HUES6 (cell line): ENCODE data around the gene ADAM22.

Experiments
- H3K27ac ChIP-seq: 2 replicates; pipeline ENCODE4 v1.7.0; 2013; ENCODE audit warnings: low read depth, mild to moderate bottlenecking, low read length, inconsistent platforms
- H3K27me3 ChIP-seq: 2 replicates; pipeline ENCODE4 v1.6.1; 2013; ENCODE audit warnings: low read length; ENCODE audit not compliant: control insufficient read depth, insufficient read depth
- H3K36me3 ChIP-seq: 2 replicates; pipeline ENCODE4 v1.6.1; 2013; ENCODE audit warnings: low read length; ENCODE audit not compliant: control insufficient read depth, insufficient read depth
- H3K4me1 ChIP-seq: 2 replicates; pipeline ENCODE4 v1.6.1; 2013; ENCODE audit warnings: low read length; ENCODE audit not compliant: control insufficient read depth, insufficient read depth
- H3K4me3 ChIP-seq: 2 replicates; pipeline ENCODE4 v1.5.1; 2013; ENCODE audit warnings: low read depth, low read length
- H3K9ac ChIP-seq: one replicate; pipeline ENCODE4 v1.6.1; 2013; ENCODE audit warnings: mild to moderate bottlenecking, low read length
- H3K9me3 ChIP-seq: 2 replicates; pipeline ENCODE4 v1.6.1; 2013; ENCODE audit warnings: low read depth, low read length; ENCODE audit not compliant: control insufficient read depth, insufficient read depth

The ADAM22 gene

DNA sequence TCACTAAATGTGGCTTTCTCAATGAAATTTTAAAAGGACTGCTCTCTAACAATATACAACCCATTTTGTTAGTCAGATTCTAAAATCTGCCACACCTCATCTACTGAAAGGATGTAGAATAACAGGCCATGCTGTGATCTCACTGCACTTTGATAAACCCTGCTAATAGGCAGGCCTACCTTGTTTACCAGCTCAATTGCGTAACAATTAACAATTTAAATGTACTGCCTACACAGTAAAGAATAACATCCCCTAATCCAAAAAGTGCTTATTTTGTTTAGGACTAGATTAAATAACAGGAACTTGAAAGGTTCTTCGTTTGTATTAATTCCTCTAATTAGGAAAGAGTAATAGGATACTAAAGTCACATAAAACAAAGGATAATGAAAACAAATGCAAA, 281.2 kb downstream of the ADAM22 start:
- Histone ChIP-seq H3K4me3 (no peak overlapping the region), H3K36me3 (peaks cover 41% of the 10 kb centered on the region), H3K27ac (no peak overlapping the region), H3K9me3 (no peaks in the 10 kb centered on the region), H3K9ac (no peak overlapping the region), H3K27me3 (no peaks in the 10 kb centered on the region), H3K4me1 (peaks cover 24% of the 10 kb centered on the region)

DNA sequence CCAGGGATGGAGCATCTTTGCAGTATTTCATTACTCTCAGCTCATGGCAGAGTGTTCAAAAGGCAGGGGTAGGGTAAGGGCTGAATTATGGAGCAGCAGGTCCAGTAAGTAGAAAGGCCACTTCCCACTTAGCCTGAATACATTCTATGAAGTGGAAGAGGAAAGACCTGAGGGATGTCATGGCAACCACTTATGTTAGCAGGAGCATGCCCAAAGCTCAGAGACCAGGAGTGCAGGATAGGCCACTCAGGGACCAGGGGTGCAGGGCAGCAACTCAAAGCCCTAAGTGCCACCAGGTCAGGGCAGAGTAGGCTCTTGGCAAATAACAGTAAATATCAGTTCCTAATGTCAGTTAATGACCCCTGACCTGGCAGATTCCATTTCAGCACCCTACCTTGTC, 282.2 kb downstream of the ADAM22 start:
- peaks cover 36% of the 10 kb centered on the region for H3K36me3 ChIP-seq
- H3K27ac ChIP-seq = no peak overlapping the region
- H3K4me3 ChIP-seq = no peak overlapping the region
- H3K9me3 ChIP-seq = no peaks in the 10 kb centered on the region
- peaks cover 29% of the 10 kb centered on the region for H3K4me1 ChIP-seq
- H3K27me3 ChIP-seq = no peaks in the 10 kb centered on the region
- no peak overlapping the region for H3K9ac ChIP-seq

DNA sequence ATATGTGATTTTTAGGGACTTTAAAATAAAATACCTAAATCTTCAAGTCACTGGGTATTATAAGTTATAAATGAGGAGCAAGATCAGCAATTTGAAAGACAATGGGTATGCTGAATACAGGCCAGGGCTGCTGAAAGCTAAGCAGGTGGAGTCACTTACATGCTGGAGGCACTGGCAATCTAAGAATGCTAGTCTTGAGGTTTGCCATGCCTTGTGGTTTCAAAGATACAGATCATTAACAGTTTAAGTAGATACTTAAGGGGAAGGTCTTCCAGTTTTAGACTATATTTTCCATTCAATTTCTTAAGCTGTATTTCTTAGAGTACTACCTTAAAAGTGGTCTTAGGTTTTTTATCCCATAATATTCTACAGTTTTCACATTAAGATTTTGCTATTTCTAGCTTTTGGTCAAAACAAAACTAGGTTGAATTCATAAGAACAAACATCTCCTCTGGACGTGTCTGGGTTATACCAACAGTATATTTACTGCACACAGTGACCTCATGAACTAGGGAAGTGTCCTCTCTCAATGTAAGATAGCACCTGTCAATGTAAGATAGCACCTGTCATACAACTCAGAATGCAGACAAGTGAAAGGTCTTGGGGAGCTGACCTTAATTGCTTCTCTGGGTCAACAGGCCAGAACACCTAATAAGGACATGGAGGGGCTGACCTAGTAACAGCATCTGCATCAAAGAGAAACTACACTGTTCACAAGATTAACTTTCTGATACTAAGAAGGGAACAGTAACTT, 283.8 kb downstream of the ADAM22 start:
- Histone ChIP-seq H3K36me3 (peaks cover 24% of the 10 kb centered on the region), H3K27me3 (no peaks in the 10 kb centered on the region), H3K27ac (no peak overlapping the region), H3K9me3 (no peaks in the 10 kb centered on the region), H3K4me1 (peaks cover 30% of the 10 kb centered on the region), H3K4me3 (peak overlapping the region; percentile 62), H3K9ac (no peak overlapping the region)

DNA sequence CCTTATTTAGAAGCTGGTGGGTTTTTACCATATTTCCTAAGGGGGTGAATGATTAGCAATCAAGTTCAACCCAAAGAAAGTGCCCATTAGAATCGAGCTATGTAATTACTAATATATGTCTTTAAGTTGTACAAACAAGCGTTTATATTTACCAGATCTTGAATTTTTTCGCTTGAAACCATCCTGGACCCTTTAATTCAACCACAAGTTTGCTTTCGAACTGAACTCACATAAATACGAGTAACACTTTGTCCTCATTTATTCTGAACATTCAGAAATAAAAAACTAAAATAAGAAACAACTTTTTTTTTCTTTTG, 284.3 kb downstream of the ADAM22 start:
- no peaks in the 10 kb centered on the region for H3K27me3 ChIP-seq
- peak overlapping the region; percentile 62 for H3K4me3 ChIP-seq
- H3K4me1 ChIP-seq = peaks cover 30% of the 10 kb centered on the region
- no peak overlapping the region for H3K9ac ChIP-seq
- H3K27ac ChIP-seq = no peak overlapping the region; the same call in 1 of the 2 replicates
- peaks cover 18% of the 10 kb centered on the region for H3K36me3 ChIP-seq
- H3K9me3 ChIP-seq = no peaks in the 10 kb centered on the region

DNA sequence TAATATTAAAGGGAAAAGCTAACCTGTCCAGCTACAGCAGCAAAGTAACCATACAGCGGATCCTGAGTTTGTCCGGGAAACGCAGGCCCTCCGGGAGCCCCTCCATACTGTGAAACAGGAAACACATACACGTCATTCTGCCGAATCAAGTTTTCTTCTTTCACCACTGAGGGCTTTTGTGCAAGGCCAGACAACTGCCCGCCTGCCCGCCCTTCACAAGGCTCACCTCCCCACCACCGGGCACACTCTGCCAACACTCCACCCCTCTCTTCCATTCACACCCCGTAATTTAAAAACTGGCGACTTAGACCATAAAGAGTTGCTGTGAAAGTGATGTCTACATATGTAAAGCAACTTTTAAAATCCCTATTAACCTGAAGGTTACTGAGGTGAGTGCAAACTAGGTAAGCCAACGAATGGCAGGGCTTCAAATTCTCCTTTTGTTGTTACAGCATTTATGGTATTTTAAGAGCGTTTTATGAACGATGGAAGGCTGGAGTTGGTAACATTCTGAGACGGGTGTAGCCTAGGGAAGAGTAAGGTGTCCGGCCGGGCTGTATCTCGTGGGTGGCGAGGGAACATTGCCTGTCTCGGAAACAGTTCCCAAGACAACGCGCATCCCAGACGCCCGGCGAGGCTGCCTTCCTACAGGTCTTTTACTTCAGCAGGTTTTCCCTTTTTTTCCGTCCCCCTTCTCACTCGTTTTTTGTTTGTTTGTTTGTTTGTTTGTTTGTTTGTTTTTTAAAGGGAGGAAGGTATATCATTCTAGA, 285.0 kb downstream of the ADAM22 start:
- Histone ChIP-seq H3K4me3 (peak overlapping the region; percentile 62), H3K27me3 (no peaks in the 10 kb centered on the region), H3K9ac (peak overlapping the region; percentile 66), H3K9me3 (no peaks in the 10 kb centered on the region), H3K4me1 (peaks cover 30% of the 10 kb centered on the region), H3K27ac (no peak overlapping the region), H3K36me3 (peaks cover 14% of the 10 kb centered on the region)

DNA sequence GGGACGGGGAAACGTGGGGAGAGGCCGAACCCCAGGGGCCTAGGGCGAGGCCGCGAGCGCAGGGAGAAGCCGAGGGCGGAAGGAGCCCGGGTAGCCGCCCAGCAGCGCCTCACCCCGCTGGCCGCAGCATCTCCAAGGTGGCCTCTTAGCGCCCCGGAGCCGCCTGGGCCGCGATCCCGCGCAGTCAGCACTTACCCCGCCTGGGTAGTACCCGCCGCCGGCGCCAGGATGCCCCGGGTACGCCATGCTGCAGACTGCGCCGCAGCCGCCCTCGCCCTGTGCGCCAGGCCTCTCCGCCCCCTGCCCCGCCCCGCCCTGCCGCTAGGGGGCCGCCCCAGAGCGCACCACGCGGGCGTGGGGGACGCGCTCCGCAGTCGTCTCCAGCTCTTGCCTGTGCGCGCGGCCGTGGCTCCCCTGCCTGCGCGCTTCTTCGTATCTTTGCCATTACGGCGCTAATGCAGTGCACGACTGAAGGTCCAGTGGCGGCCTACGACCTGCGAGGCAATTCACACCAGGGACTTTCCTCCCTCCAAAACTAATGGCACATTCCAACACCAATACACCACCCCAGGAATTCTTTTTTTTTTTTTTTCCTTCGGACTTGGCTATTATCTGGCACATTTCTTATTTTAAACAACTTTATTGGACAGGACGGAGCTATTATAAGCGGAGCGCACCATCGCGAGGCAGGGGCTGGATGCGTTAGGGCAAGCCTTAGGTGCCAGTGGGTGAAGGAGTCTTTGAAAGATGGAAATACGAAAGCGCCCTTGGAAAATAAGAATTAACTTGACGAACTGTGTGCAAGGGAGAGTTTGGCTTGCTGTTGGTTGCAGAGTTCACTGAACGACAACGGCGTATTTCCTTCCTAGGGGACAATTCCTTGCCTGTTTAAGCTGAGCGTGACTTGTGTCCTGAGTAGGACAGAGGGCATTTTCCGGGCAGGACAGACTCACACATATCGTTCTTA, 286.0 kb downstream of the ADAM22 start, which contains the start of gene SRI:
SRI (minus strand) TSS at position 258 of the 967 bp plus-strand sequence; CDS start at position 246, 12 bp downstream.
- H3K27ac ChIP-seq = peak within 1 kb of the TSS; percentile 92
- no peaks in the 10 kb centered on the region for H3K27me3 ChIP-seq
- H3K9ac ChIP-seq = peak within 1 kb of the TSS; percentile 97
- peaks cover 10% of the 10 kb centered on the region for H3K36me3 ChIP-seq
- no peaks in the 10 kb centered on the region for H3K9me3 ChIP-seq
- peak within 1 kb of the TSS; percentile 62 for H3K4me3 ChIP-seq
- peaks cover 26% of the 10 kb centered on the region for H3K4me1 ChIP-seq

DNA sequence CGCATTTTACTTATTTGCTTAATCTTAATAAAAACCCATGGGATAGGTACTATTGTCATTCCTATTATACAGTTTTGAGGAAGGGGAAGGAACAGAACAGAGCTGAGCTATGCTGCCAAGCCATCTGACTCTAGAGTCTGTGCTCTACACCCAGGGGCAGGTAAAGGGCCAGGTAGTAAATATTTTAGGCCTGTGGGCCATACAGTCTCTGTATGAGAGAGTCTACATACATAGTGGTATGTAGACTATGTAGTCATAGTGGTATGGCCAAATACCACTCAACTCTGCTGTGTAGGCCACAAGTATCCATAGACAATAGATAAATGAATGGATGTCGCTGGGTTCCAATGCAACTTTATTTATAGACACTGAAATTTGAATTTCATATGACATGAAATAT, 289.2 kb downstream of the ADAM22 start:
- H3K27me3 ChIP-seq = no peaks in the 10 kb centered on the region
- H3K36me3 ChIP-seq = no peaks in the 10 kb centered on the region
- H3K9ac ChIP-seq = no peak overlapping the region
- H3K9me3 ChIP-seq = no peaks in the 10 kb centered on the region
- H3K4me1 ChIP-seq = peaks cover 8% of the 10 kb centered on the region
- H3K4me3 ChIP-seq = no peak overlapping the region
- no peak overlapping the region for H3K27ac ChIP-seq

DNA sequence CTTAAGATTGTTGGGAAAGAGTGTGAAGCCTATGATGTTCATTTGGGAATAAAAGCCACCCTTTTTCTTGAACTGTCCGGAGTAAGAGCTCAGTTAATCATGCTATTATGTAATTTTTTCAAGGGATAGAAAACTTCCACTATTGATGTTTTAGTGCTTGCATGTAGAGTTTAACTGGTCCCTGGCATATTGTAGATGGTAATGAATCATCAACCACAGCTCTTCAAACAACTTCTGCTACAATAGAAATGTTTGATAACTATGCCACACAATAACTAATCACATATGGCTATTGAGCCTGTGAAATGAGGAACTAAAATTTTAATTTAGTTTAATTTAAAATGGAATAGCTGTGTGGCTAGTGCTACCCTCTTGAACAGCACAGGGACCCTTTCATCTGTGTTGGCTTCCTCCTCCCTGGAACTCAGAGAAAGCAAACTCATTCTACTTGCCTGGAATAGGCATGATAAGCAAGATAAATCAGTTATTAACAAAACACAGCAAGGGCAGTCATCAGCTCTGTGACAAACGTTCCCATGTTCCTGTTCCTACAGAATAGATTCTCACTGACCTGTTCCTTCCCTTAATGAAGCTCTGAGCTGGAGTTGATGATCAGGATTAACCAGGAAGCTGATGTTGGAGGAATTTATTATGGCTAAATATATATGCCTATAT, 290.7 kb downstream of the ADAM22 start:
- H3K4me3 ChIP-seq = no peak overlapping the region
- no peak overlapping the region for H3K9ac ChIP-seq
- peaks cover 6% of the 10 kb centered on the region; the same call in 1 of the 2 replicates for H3K4me1 ChIP-seq
- no peaks in the 10 kb centered on the region for H3K27me3 ChIP-seq
- no peaks in the 10 kb centered on the region for H3K36me3 ChIP-seq
- no peak overlapping the region for H3K27ac ChIP-seq
- no peaks in the 10 kb centered on the region for H3K9me3 ChIP-seq

DNA sequence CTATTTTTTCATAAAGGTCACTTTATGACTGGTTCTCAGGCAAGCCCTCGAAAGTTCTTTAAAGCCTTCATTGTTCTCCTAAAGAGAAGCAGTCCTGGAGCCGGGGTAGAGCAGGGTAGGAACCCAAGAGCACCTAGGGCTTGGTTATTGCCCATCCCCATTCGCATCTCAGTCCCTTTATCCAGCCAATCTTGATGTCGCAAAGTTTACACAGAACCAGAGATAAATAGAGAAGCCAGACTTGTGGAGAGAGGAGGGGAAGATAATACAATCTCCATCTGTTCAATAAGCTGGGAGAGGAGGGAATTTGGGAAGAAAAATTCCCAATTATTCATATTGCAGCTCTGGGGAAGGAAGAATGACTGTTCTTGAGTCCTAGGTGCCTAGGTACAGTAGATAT, 292.1 kb downstream of the ADAM22 start:
- peaks cover 1% of the 10 kb centered on the region; the same call in 1 of the 2 replicates for H3K4me1 ChIP-seq
- no peak overlapping the region for H3K9ac ChIP-seq
- H3K36me3 ChIP-seq = no peaks in the 10 kb centered on the region
- H3K27ac ChIP-seq = no peak overlapping the region
- H3K9me3 ChIP-seq = no peaks in the 10 kb centered on the region
- H3K27me3 ChIP-seq = no peaks in the 10 kb centered on the region
- no peak overlapping the region for H3K4me3 ChIP-seq

DNA sequence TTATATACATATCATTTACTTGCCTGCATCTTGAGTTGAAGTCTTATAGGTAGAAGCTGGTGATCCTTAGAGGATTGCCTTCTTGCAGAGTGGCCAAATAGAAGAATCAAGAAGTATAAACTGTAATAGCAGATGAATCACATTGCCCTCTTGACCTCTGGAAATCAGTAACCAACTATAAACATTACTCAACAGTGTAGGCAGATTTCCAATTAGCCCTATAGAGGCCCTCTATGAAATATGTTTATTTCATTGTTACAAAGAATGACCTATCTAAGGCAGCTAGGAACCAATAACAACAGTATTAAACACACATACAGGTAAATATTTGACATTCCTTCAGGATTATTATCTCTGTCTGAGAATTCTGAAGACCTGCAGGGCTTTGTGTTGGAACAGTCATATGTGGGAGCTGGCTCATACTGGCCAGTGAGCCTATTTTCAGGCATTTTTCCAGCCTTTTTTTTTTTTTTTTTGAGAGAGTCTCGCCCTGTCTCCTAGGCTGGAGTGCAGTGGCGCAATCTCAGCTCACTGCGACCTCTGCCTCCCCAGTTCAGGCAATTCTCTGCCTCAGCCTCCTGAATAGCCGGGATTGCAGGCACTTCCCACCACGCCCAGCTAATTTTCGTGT, 292.9 kb downstream of the ADAM22 start:
- Histone ChIP-seq H3K9me3 (no peaks in the 10 kb centered on the region), H3K27ac (no peak overlapping the region), H3K9ac (no peak overlapping the region), H3K36me3 (no peaks in the 10 kb centered on the region), H3K4me1 (no peaks in the 10 kb centered on the region), H3K27me3 (no peaks in the 10 kb centered on the region), H3K4me3 (no peak overlapping the region)
